Hepatocyte (in vitro differentiated cells): ENCODE results near the gene XPNPEP2. TPM values are rescaled to one million over a fixed set of nuclear protein-coding genes. Genes with fewer than 3 reads are reported as not detected.

ENCODE experiments used
- DNase-seq: peaks from one replicate; pipeline ENCODE4 v3.0.0-alpha.2; 2016; ENCODE audit warnings: low spot score
- H2AFZ ChIP-seq: fragments of 200-600 bp; sonication (generic); 2 replicates; pipeline ENCODE4 v1.6.0; 2016; ENCODE audit warnings: antibody characterized with exemption, mild to moderate bottlenecking
- H3K27ac ChIP-seq: fragments of 200-600 bp; sonication (generic); 2 replicates; pipeline ENCODE4 v1.5.1; 2016; ENCODE audit warnings: mild to moderate bottlenecking
- H3K27me3 ChIP-seq: fragments of 200-600 bp; sonication (generic); 2 replicates; pipeline ENCODE4 v1.6.1; 2016
- H3K36me3 ChIP-seq: fragments of 200-600 bp; sonication (generic); replicated peaks from 2 replicates; pipeline ENCODE4 v1.5.1; 2016; ENCODE audit warnings: low read depth; ENCODE audit not compliant: insufficient read depth
- H3K4me1 ChIP-seq: fragments of 200-600 bp; sonication (generic); 2 replicates; pipeline ENCODE4 v1.5.1; 2016; ENCODE audit warnings: mild to moderate bottlenecking, moderate library complexity; ENCODE audit not compliant: insufficient read depth
- H3K4me2 ChIP-seq: fragments of 200-600 bp; sonication (generic); 2 replicates; pipeline ENCODE4 v1.6.0; 2016
- H3K4me3 ChIP-seq: fragments of 200-600 bp; sonication (generic); 2 replicates; pipeline ENCODE4 v1.5.1; 2016; ENCODE audit warnings: mild to moderate bottlenecking
- H3K79me2 ChIP-seq: fragments of 200-600 bp; sonication (generic); 2 replicates; pipeline ENCODE4 v1.6.0; 2017; ENCODE audit warnings: mild to moderate bottlenecking
- H3K9me2 ChIP-seq: fragments of 200-600 bp; sonication (generic); replicated peaks from 2 replicates; pipeline ENCODE4 v1.6.0; 2017; ENCODE audit warnings: mild to moderate bottlenecking; ENCODE audit not compliant: insufficient read depth
- H3K9me3 ChIP-seq: fragments of 200-600 bp; sonication (generic); 2 replicates; pipeline ENCODE4 v1.5.1; 2016; ENCODE audit warnings: low read depth, mild to moderate bottlenecking
- H4K20me1 ChIP-seq: fragments of 200-600 bp; sonication (generic); 2 replicates; pipeline ENCODE4 v1.6.0; 2016; ENCODE audit warnings: mild to moderate bottlenecking; ENCODE audit not compliant: insufficient read depth, poor library complexity, severe bottlenecking
- CTCF ChIP-seq: fragments of 200-600 bp; sonication (generic); IDR thresholded peaks from 2 replicates; pipeline ENCODE4 v1.5.1; 2016; ENCODE audit warnings: antibody characterized with exemption, mild to moderate bottlenecking; ENCODE audit not compliant: poor library complexity
- EZH2 ChIP-seq: fragments of 200-600 bp; sonication (generic); IDR thresholded peaks from 2 replicates; pipeline ENCODE4 v1.6.1; 2016; ENCODE audit warnings: antibody characterized with exemption, mild to moderate bottlenecking, borderline replicate concordance
- EZH2phosphoT487 ChIP-seq: fragments of 200-600 bp; sonication (generic); IDR thresholded peaks from one replicate; pipeline ENCODE4 v1.6.1; 2018; ENCODE audit warnings: antibody characterized with exemption, mild to moderate bottlenecking, low read depth, moderate library complexity; ENCODE audit not compliant: unreplicated experiment, severe bottlenecking
- WGBS: methylation state at CpG from one replicate; pipeline ENCODE4 v1.1.6; 2016; ENCODE audit warnings: low lambda C conversion rate; ENCODE audit errors: missing lambda C conversion rate; 5-methylcytosine and 5-hydroxymethylcytosine counted together
- polyA plus RNA-seq: library from polyadenylated mRNA; unstranded; fragments of >200 nt; fragmentation: Nextera tagmentation; extraction: Ambion mirVana; gene quantifications from 2 replicates; pipeline ENCODE4 v1.2.1, GENCODE V29; 2016
- total RNA-seq: library from RNA; depleted of rRNA; stranded (reverse); fragments of >200 nt; gene quantifications from 2 replicates; pipeline ENCODE4 v1.2.3, GENCODE V29; 2014

The XPNPEP2 gene
- total and polyA plus RNA-seq, 2 experiments from 2014 or later: 21.9 to 23.1 TPM

- H3K36me3 ChIP-seq: no peaks in the 10 kb centered on the region
- no peak overlapping the region for H3K4me3 ChIP-seq
- H3K9me2 ChIP-seq: no peaks in the 10 kb centered on the region
- H2AFZ ChIP-seq: no peak overlapping the region
- TF ChIP-seq CTCF (no peak), EZH2 (no peak), EZH2phosphoT487 (no peak)
- no peaks in the 10 kb centered on the region for H3K4me1 ChIP-seq
- no peaks in the 10 kb centered on the region for H4K20me1 ChIP-seq
- H3K27me3 ChIP-seq: no peaks in the 10 kb centered on the region
- H3K9me3 ChIP-seq: no peaks in the 10 kb centered on the region
- no peak for DNase-seq
- WGBS: 82% methylated on average over 2 of the region's 2 CpGs
- no peak overlapping the region for H3K4me2 ChIP-seq
- no peak overlapping the region for H3K27ac ChIP-seq
- no peaks in the 10 kb centered on the region for H3K79me2 ChIP-seq
These were observed 19.5 kb upstream of the XPNPEP2 start for GRCh38 chrX:129719268-129719667.

- H3K27me3 ChIP-seq: no peaks in the 10 kb centered on the region
- H3K9me2 ChIP-seq: no peaks in the 10 kb centered on the region
- no peaks in the 10 kb centered on the region for H3K36me3 ChIP-seq
- H3K4me1 ChIP-seq: no peaks in the 10 kb centered on the region
- H2AFZ ChIP-seq: no peak overlapping the region
- DNase-seq: no peak
- H4K20me1 ChIP-seq: no peaks in the 10 kb centered on the region
- TF ChIP-seq EZH2: no peak
- no peak for TF ChIP-seq EZH2phosphoT487
- no peak for TF ChIP-seq CTCF
- no peaks in the 10 kb centered on the region for H3K9me3 ChIP-seq
- H3K27ac ChIP-seq: no peak overlapping the region
- H3K4me3 ChIP-seq: no peak overlapping the region
- H3K4me2 ChIP-seq: no peak overlapping the region
- H3K79me2 ChIP-seq: no peaks in the 10 kb centered on the region
- 65% methylated on average over 11 of the region's 11 CpGs for WGBS
These were observed 18.7 kb upstream of the XPNPEP2 start for GRCh38 chrX:129719931-129720530.

- TF ChIP-seq CTCF: no peak
- no peak for TF ChIP-seq EZH2phosphoT487
- TF ChIP-seq EZH2: no peak
- Histone ChIP-seq H2AFZ (no peak overlapping the region), H3K27ac (no peak overlapping the region), H3K9me2 (no peaks in the 10 kb centered on the region), H3K4me1 (no peaks in the 10 kb centered on the region), H3K36me3 (no peaks in the 10 kb centered on the region), H3K9me3 (no peaks in the 10 kb centered on the region), H3K4me3 (no peak overlapping the region), H3K79me2 (no peaks in the 10 kb centered on the region), H3K4me2 (no peak overlapping the region), H4K20me1 (no peaks in the 10 kb centered on the region), H3K27me3 (no peaks in the 10 kb centered on the region)
- no peak for DNase-seq
- 91% methylated on average over 6 of the region's 6 CpGs for WGBS
These were observed 18.0 kb upstream of the XPNPEP2 start for GRCh38 chrX:129720741-129721140.

- Histone ChIP-seq H4K20me1 (no peaks in the 10 kb centered on the region), H3K27me3 (no peaks in the 10 kb centered on the region), H3K9me2 (no peaks in the 10 kb centered on the region), H3K27ac (no peak overlapping the region), H3K4me2 (no peak overlapping the region), H3K4me3 (no peak overlapping the region), H3K4me1 (no peaks in the 10 kb centered on the region), H3K9me3 (no peaks in the 10 kb centered on the region), H3K79me2 (no peaks in the 10 kb centered on the region), H3K36me3 (no peaks in the 10 kb centered on the region), H2AFZ (no peak overlapping the region)
- no peak for DNase-seq
- TF ChIP-seq EZH2: no peak
- TF ChIP-seq EZH2phosphoT487: no peak
- no peak for TF ChIP-seq CTCF
- WGBS: 70% methylated on average over 2 of the region's 2 CpGs
These were observed 17.4 kb upstream of the XPNPEP2 start for GRCh38 chrX:129721414-129721813.
